NOMO-1 treated with dmso at 0.1 percent for 144 hours (cell line): ENCODE data around the gene LDAH.

ENCODE experiments used
- DNase-seq: peaks from one replicate; lab custom pipeline; 2025; ENCODE audit not compliant: unreplicated experiment; lab: John Stamatoyannopoulos, UW

LDAH gene

GRCh38 chr2:20669562-20670314 is 153.2 kb downstream of the LDAH start:
- no peak for DNase-seq

- no peak for DNase-seq
These were observed 153.9 kb downstream of the LDAH start for GRCh38 chr2:20668871-20669475.

GRCh38 chr2:20668451-20668850 is 154.4 kb downstream of the LDAH start:
- no peak for DNase-seq

GRCh38 chr2:20667531-20668401 is 155.1 kb downstream of the LDAH start:
- no peak for DNase-seq

- DNase-seq: no peak
These were observed 155.8 kb downstream of the LDAH start for GRCh38 chr2:20667151-20667530.

- no peak for DNase-seq
These were observed 156.4 kb downstream of the LDAH start, which contains the start of gene GDF7 for GRCh38 chr2:20666304-20667150. GDF7 (plus strand) TSS chr2:20667144; CDS start chr2:20667240, 96 bp downstream.

- no peak for DNase-seq
These were observed 156.9 kb downstream of the LDAH start for GRCh38 chr2:20666005-20666303.

GRCh38 chr2:20665243-20666004 is 157.5 kb downstream of the LDAH start:
- no peak for DNase-seq

- no peak for DNase-seq
These were observed 158.3 kb downstream of the LDAH start for GRCh38 chr2:20664431-20665242.

- no peak for DNase-seq
These were observed 158.9 kb downstream of the LDAH start for GRCh38 chr2:20664071-20664390.

- no peak for DNase-seq
These were observed 159.5 kb downstream of the LDAH start for GRCh38 chr2:20663196-20664070.

- DNase-seq: no peak
These were observed 160.5 kb downstream of the LDAH start for GRCh38 chr2:20662308-20662937.

- DNase-seq: no peak
These were observed 161.2 kb downstream of the LDAH start for GRCh38 chr2:20661421-20662307.

- DNase-seq: peak; percentile 19
These were observed 162.1 kb downstream of the LDAH start for GRCh38 chr2:20660506-20661420.

- DNase-seq: no peak
These were observed 165.2 kb downstream of the LDAH start for GRCh38 chr2:20657522-20658235.
